Thyroid gland (tissue), 4 donors: Measurements from ENCODE around the gene OGT. TPM values are rescaled to one million over a fixed set of nuclear protein-coding genes. Genes with fewer than 3 reads are reported as not detected.

Source experiments
- DNase-seq, 2 donors: peaks; one replicate each; pipeline ENCODE4 v3.0.0-alpha.2; 2019
- H3K27ac ChIP-seq, 3 donors: fragments of 200-600 bp; sonication (generic); 1 replicate in 2 of 3; 2 replicates in 1 of 3; pipeline ENCODE4 v1.5.1; 2016 to 2019; ENCODE audit warnings: mild to moderate bottlenecking in 1 of 3, moderate library complexity in 1 of 3
- H3K27me3 ChIP-seq: fragments of 200-600 bp; sonication (generic); one replicate; pipeline ENCODE4 v1.5.1; 2019
- H3K36me3 ChIP-seq, 2 donors: fragments of 200-600 bp; sonication (generic); one replicate each; pipeline ENCODE4 v1.5.1; 2016 to 2019
- H3K4me1 ChIP-seq, 2 donors: fragments of 200-600 bp; sonication (generic); one replicate each; pipeline ENCODE4 v1.5.1; 2017 to 2019
- H3K4me3 ChIP-seq, 3 donors: fragments of 200-600 bp; sonication (generic); replicated peaks in 1 of 3; 1 replicate in 2 of 3; 2 replicates in 1 of 3; pipeline ENCODE4 v1.5.1; 2016; ENCODE audit warnings: mild to moderate bottlenecking in 1 of 3
- H3K9me3 ChIP-seq: fragments of 200-600 bp; sonication (generic); one replicate; pipeline ENCODE4 v1.5.1; 2017
- POLR2A ChIP-seq, 2 donors: fragments of 450-650 bp; IDR thresholded peaks; one replicate each; pipeline ENCODE4 v1.6.1; 2017; ENCODE audit warnings: antibody characterized with exemption in 2 of 2, mild to moderate bottlenecking in 2 of 2, moderate library complexity in 1 of 2
- WGBS, 2 donors: methylation state at CpG; one replicate each; pipeline ENCODE4 v1.1.5; 2017; 5-methylcytosine and 5-hydroxymethylcytosine counted together
- intact Hi-C: fragments of 100-400 bp; cut with DNase I; formaldehyde crosslinking; loops from one replicate; pipeline ENCODE4 v1.15.1; 2023
- total RNA-seq, 4 donors: library from RNA; depleted of rRNA; stranded (reverse); fragments of >200 nt; gene quantifications; one replicate each; pipeline ENCODE4 v1.2.3, GENCODE V29; 2016
- TF ChIP-seq, protein P1 (sequence below), 6 experiments: fragments of 200-600 bp in 3 of 6; fragments of 450-650 bp in 3 of 6; sonication (generic) in 3 of 6; IDR thresholded peaks; one replicate each; pipeline ENCODE4 v1.5.1; 2016 to 2019; ENCODE audit warnings: antibody characterized with exemption in 6 of 6, mild to moderate bottlenecking in 2 of 6, inconsistent platforms in 1 of 6, moderate library complexity in 1 of 6

Gene OGT
- total RNA-seq, 4 donors from 2014 or later = 162 to 218 (median 214) TPM

DNA sequence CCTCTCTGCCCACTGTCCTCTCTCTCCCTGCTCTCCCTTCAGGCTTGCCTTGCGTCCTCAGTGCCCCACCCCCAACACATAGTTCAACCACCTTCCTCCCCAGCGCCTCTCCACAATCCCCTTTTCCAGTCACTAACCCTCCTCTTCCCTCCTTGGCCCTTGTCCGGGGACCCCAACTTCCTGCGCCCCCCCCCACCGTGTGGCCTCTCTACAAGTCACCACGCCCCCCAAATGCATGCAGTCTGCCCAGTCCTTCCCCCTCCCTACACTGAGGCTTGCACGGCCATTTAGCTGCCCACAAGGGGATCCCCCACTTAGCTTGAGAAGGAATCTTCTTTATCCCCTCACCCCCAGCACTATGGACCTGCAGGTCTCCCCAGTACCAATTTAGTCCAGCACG is 84.8 kb downstream of the OGT start:
- H3K27ac ChIP-seq = no peak overlapping the region
- WGBS, 2 donors = 48 to 49% methylated on average over 5 to 8 of the region's 8 CpGs
- H3K27me3 ChIP-seq = no peaks in the 10 kb centered on the region
- no peaks in the 10 kb centered on the region for H3K9me3 ChIP-seq
- TF ChIP-seq, protein P1, sequence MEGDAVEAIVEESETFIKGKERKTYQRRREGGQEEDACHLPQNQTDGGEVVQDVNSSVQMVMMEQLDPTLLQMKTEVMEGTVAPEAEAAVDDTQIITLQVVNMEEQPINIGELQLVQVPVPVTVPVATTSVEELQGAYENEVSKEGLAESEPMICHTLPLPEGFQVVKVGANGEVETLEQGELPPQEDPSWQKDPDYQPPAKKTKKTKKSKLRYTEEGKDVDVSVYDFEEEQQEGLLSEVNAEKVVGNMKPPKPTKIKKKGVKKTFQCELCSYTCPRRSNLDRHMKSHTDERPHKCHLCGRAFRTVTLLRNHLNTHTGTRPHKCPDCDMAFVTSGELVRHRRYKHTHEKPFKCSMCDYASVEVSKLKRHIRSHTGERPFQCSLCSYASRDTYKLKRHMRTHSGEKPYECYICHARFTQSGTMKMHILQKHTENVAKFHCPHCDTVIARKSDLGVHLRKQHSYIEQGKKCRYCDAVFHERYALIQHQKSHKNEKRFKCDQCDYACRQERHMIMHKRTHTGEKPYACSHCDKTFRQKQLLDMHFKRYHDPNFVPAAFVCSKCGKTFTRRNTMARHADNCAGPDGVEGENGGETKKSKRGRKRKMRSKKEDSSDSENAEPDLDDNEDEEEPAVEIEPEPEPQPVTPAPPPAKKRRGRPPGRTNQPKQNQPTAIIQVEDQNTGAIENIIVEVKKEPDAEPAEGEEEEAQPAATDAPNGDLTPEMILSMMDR (IDR thresholded peaks at IDR 0.05) = no peak
- TF ChIP-seq POLR2A (IDR thresholded peaks at IDR 0.05) = no peak
- no peak overlapping the region for H3K4me3 ChIP-seq
- DNase-seq = no peak
- H3K36me3 ChIP-seq = peaks cover 0 to 4% of the 10 kb centered on the region in 2 donors
- peaks cover 9 to 24% of the 10 kb centered on the region in 2 donors for H3K4me1 ChIP-seq
- intact Hi-C loops = no loop called here

DNA sequence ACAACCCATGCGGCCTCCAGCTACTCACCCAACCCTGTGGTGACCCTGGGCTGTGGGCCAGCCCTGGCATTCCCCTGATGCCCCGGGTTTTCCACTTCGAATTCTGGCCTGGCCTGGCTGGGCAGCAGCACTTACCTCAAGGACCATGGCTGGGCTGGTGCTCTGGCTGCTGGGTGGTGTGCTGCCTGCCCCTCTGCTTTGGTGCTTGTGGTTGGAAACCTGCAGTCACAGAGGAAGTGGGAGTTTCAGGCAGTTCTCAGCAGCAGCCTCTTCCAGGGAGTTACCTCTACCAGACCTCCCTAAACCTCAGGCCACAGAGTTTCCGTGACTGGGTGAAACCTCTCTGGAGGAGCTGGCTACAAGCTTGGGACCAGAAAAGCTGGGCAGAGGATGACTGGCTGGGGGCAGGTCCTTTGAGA is 85.4 kb downstream of the OGT start, which contains the start of gene CXCR3:
TSS of gene CXCR3 (minus strand) at position 209 of the 419 bp plus-strand sequence. CDS start at position 147, 62 bp downstream.
- no peaks in the 10 kb centered on the region for H3K27me3 ChIP-seq
- peak; percentile 89 to 90 for DNase-seq
- no peak for TF ChIP-seq POLR2A (IDR thresholded peaks at IDR 0.05)
- TF ChIP-seq, protein P1 (IDR thresholded peaks at IDR 0.05) = no peak
- H3K4me1 ChIP-seq = peaks cover 14 to 30% of the 10 kb centered on the region in 2 donors
- no peak within 1 kb of the TSS for H3K4me3 ChIP-seq
- no peaks in the 10 kb centered on the region for H3K9me3 ChIP-seq
- H3K27ac ChIP-seq = no peak within 1 kb of the TSS
- WGBS, 2 donors = 0% methylated on average over 1 of the region's 4 CpGs; no CpG with 5 or more reads in 1 of the 2 donors
- H3K36me3 ChIP-seq = peaks cover 0 to 1% of the 10 kb centered on the region in 2 donors
- intact Hi-C loops = no loop called here

DNA sequence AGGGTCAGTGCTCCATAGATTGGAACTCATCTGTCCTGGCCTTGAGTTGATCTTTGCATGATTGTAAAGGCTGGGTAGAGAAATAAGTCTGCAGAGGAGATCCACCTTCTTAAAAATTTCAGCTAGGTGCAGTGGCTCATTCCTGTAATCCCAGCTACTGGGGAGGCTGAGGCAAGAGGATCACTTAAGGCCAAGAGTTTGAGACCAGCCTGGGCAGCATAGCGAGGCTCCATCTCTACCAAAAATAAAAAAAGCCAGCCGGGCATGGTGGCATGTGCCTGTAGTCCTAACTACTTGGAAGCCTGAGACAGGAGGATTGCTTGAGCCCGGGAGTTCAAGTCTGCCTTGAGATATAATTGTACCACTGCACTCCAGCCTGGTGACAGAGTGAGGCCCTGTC is 85.9 kb downstream of the OGT start:
- Histone ChIP-seq H3K4me1 (peaks cover 16 to 34% of the 10 kb centered on the region in 2 donors), H3K4me3 (no peak overlapping the region), H3K27ac (no peak overlapping the region), H3K27me3 (no peaks in the 10 kb centered on the region), H3K9me3 (no peaks in the 10 kb centered on the region), H3K36me3 (no peaks in the 10 kb centered on the region)
- no peak for DNase-seq
- WGBS, 2 donors = 93 to 100% methylated on average over 3 of the region's 3 CpGs
- intact Hi-C loops = no loop called here
- TF ChIP-seq, protein P1 (IDR thresholded peaks at IDR 0.05) = no peak

DNA sequence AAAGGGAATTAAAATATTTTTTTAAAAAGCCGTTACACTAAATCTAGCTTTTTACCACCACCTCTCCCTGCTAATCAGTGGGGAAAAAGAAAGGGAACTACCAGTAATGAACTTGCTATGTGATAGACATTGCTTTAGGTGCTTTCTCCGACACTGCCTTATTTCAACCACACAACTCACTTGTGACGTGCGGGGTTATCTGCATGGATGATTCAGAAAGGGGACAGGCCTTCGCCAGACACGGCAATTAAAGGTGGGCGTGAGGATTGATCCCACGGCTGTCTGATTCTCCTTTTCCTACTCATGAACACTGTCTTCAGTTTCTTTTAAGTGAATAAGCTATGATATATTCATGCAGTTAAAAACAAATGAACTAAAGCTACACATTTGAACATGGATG is 86.3 kb downstream of the OGT start:
- H3K9me3 ChIP-seq = no peaks in the 10 kb centered on the region
- H3K4me3 ChIP-seq = no peak overlapping the region
- H3K36me3 ChIP-seq = no peaks in the 10 kb centered on the region
- TF ChIP-seq, protein P1 (IDR thresholded peaks at IDR 0.05) = no peak
- TF ChIP-seq POLR2A (IDR thresholded peaks at IDR 0.05) = no peak
- H3K27ac ChIP-seq = no peak overlapping the region
- 85 to 89% methylated on average over 8 of the region's 8 CpGs for WGBS, 2 donors
- peaks cover 20 to 36% of the 10 kb centered on the region in 2 donors for H3K4me1 ChIP-seq
- intact Hi-C loops = no loop called here
- no peak for DNase-seq
- no peaks in the 10 kb centered on the region for H3K27me3 ChIP-seq

DNA sequence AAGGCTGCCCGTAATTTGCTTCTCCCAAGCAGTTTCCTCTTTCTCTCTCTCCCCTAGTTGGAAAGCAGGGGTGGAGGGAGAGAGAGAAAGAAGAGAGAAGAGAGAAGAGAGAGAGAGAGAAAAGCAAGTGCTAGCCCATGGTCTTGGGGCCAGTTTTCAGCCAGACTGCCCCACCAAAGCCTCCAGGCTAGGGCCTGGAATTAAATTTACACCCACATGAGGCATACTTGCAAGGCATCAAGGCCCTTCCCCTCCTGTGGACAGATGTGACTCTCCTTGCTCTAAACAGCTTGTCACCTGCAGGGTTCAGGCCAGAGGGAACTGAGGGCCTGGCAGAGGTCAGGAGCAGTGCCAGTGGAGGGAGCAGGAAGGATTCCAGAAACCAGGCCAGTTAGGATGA is 87.1 kb downstream of the OGT start:
- 75 to 80% methylated on average over 1 of the region's 1 CpG for WGBS, 2 donors
- intact Hi-C loops = no loop called here

More for the DNA sequence above, 87.1 kb downstream of the OGT start:
- Histone ChIP-seq H3K4me1 (peaks cover 20 to 36% of the 10 kb centered on the region in 2 donors), H3K4me3 (no peak overlapping the region), H3K27me3 (no peaks in the 10 kb centered on the region), H3K9me3 (no peaks in the 10 kb centered on the region), H3K27ac (no peak overlapping the region), H3K36me3 (no peaks in the 10 kb centered on the region)
- TF ChIP-seq, protein P1 (IDR thresholded peaks at IDR 0.05) = no peak
- TF ChIP-seq POLR2A (IDR thresholded peaks at IDR 0.05) = no peak
- no peak for DNase-seq
